GM18505 (cell line): Measurements from ENCODE around the gene BCL2L13.
"Not testable (repeated sequence)": the region's sequence is repeated elsewhere in the genome, so short reads cannot be mapped to it uniquely, and the experiment has no call there.

Experiments
- ATAC-seq: cut with Tn5 transposase; IDR thresholded peaks from one replicate; pipeline ENCODE4 v1.9.1; 2021; ENCODE audit not compliant: unreplicated experiment
- POLR2A ChIP-seq: IDR thresholded peaks from 4 replicates; pipeline ENCODE4 v1.6.1; 2011; ENCODE audit warnings: borderline replicate concordance; ENCODE audit not compliant: insufficient read depth, insufficient read length; ENCODE audit errors: extremely low read depth

The BCL2L13 gene

GRCh38 chr22:17694193-17694592, 55.6 kb downstream of the BCL2L13 start:
- TF ChIP-seq POLR2A: no peak
- no peak for ATAC-seq

- no peak for TF ChIP-seq POLR2A
- ATAC-seq: no peak
Observed at GRCh38 chr22:17694752-17695151, 56.2 kb downstream of the BCL2L13 start.

- no peak for TF ChIP-seq POLR2A
- no peak for ATAC-seq
Observed at GRCh38 chr22:17695986-17696385, 57.4 kb downstream of the BCL2L13 start.

GRCh38 chr22:17697196-17697595, 58.6 kb downstream of the BCL2L13 start:
- ATAC-seq: not testable (repeated sequence)

- ATAC-seq: not testable (repeated sequence)
Observed at GRCh38 chr22:17698276-17698675, 59.7 kb downstream of the BCL2L13 start.

GRCh38 chr22:17698948-17699347, 60.4 kb downstream of the BCL2L13 start:
- TF ChIP-seq POLR2A: no peak
- ATAC-seq: no peak

- no peak for ATAC-seq
- TF ChIP-seq POLR2A: no peak
Observed at GRCh38 chr22:17699696-17700340, 61.3 kb downstream of the BCL2L13 start.

GRCh38 chr22:17700778-17701177, 62.2 kb downstream of the BCL2L13 start:
- TF ChIP-seq POLR2A: no peak
- no peak for ATAC-seq

GRCh38 chr22:17703811-17704210, 65.3 kb downstream of the BCL2L13 start:
- no peak for TF ChIP-seq POLR2A
- no peak for ATAC-seq

- no peak for TF ChIP-seq POLR2A
- no peak for ATAC-seq
Observed at GRCh38 chr22:17705546-17705945, 67.0 kb downstream of the BCL2L13 start.

GRCh38 chr22:17705951-17706900, 67.7 kb downstream of the BCL2L13 start:
- peak; percentile 89 for ATAC-seq
- no peak for TF ChIP-seq POLR2A

GRCh38 chr22:17706947-17707346, 68.4 kb downstream of the BCL2L13 start:
- no peak for ATAC-seq
- TF ChIP-seq POLR2A: no peak

GRCh38 chr22:17707526-17707925, 69.0 kb downstream of the BCL2L13 start:
- ATAC-seq: no peak
- no peak for TF ChIP-seq POLR2A

- TF ChIP-seq POLR2A: no peak
- no peak for ATAC-seq
Observed at GRCh38 chr22:17710023-17710422, 71.5 kb downstream of the BCL2L13 start.
